ENCODE data around the gene PNMA8C. TPM values are rescaled to one million over a fixed set of nuclear protein-coding genes. Genes with fewer than 3 reads are reported as not detected.

The PNMA8C gene
- polyA plus RNA-seq, 2 of the 4 experiments (the other 2 are of a cell fraction), result 0.01 TPM; not detected in 1

- TF ChIP-seq EP300 (IDR thresholded peaks at IDR 0.05), result no peak
- no peak for TF ChIP-seq BHLHE40 (IDR thresholded peaks at IDR 0.05; ENCODE audit: low read depth, low read length)
- no peak for TF ChIP-seq HMGXB4 (CRISPR knock-in tag; IDR thresholded peaks at IDR 0.05; ENCODE audit: borderline replicate concordance)
- no peak for TF ChIP-seq PBX3 (IDR thresholded peaks at IDR 0.05)
- no peak for TF ChIP-seq ZFP36 (IDR thresholded peaks at IDR 0.05; ENCODE audit: borderline replicate concordance, partially characterized antibody)
- TF ChIP-seq TP53 (CRISPR knock-in tag; IDR thresholded peaks at IDR 0.05), result no peak
- no peak for TF ChIP-seq RFX5 (IDR thresholded peaks at IDR 0.05)
- no peak for TF ChIP-seq FOSL2 (IDR thresholded peaks at IDR 0.05)
- TF ChIP-seq FOSL2 (CRISPR knock-in tag; IDR thresholded peaks at IDR 0.05), result no peak
- Histone ChIP-seq H3K4me1 (no peaks in the 10 kb centered on the region), H3K9me3 (no peaks in the 10 kb centered on the region), H3K4me3 (no peak overlapping the region), H3K4me2 (no peak overlapping the region), H3K27ac (no peak overlapping the region)
- ChIA-PET CTCF (interaction anchor here (1.1 to 3.7 kb wide), 8 partner anchors 14 to 168 kb away, joined by 3 to 11 read pairs (median 4); no protein-coding TSS in a partner anchor), POLR2A (no interaction called here)
- 64% methylated on average over 7 of the region's 7 CpGs for WGBS (ENCODE audit: missing lambda C conversion rate)
- no peak for ATAC-seq
- no peak for DNase-seq (ENCODE audit: low read depth in 1 of 2, low spot score in 1 of 2)
- peak; percentile 13 for FAIRE-seq
Measured at GRCh38 chr19:46449228-46449627, 20.5 kb upstream of the PNMA8C start.

GRCh38 chr19:46448601-46449000 is 19.9 kb upstream of the PNMA8C start:
- H3K4me1 ChIP-seq, result no peaks in the 10 kb centered on the region; the same call in 2 of the 3 replicates
- ChIA-PET POLR2A (no interaction called here), CTCF (interaction anchor here (0.9 to 3.7 kb wide), 10 partner anchors 9 to 168 kb away, joined by 3 to 11 read pairs (median 4); no protein-coding TSS in a partner anchor)
- no peak overlapping the region for H3K27ac ChIP-seq
- FAIRE-seq (no peak), DNase-seq (ENCODE audit: low read depth in 1 of 2, low spot score in 1 of 2) (no peak), ATAC-seq (no peak)
- no peak overlapping the region for H3K4me2 ChIP-seq
- no peaks in the 10 kb centered on the region for H3K9me3 ChIP-seq
- no peak for TF ChIP-seq CHD2 (IDR thresholded peaks at IDR 0.05; ENCODE audit: low read length, partially characterized antibody)
- 88% methylated on average over 10 of the region's 10 CpGs for WGBS (ENCODE audit: missing lambda C conversion rate)
- H3K4me3 ChIP-seq, result no peak overlapping the region

- POLR2A ChIA-PET, result no interaction called here
- ATAC-seq (0 out of 6 replicates have a peak, but pooled peaks of 1 of the 2 experiments have one; percentile 28), DNase-seq (ENCODE audit: low read depth in 1 of 2, low spot score in 1 of 2) (no peak), FAIRE-seq (no peak)
- TF ChIP-seq PHF8 (IDR thresholded peaks at IDR 0.05; ENCODE audit: borderline replicate concordance, low read depth), result no peak
- TF ChIP-seq RNF2 (IDR thresholded peaks at IDR 0.05; ENCODE audit: borderline replicate concordance, low read depth), result no peak
- TF ChIP-seq NPAS2 (CRISPR knock-in tag; IDR thresholded peaks at IDR 0.05; ENCODE audit: borderline replicate concordance), result no peak
- TF ChIP-seq NR3C1 (IDR thresholded peaks at IDR 0.05), result no peak
- no peak for TF ChIP-seq MYC (IDR thresholded peaks at IDR 0.05; ENCODE audit: borderline replicate concordance, low read length)
- no peak for TF ChIP-seq EHF (CRISPR knock-in tag; IDR thresholded peaks at IDR 0.05)
- no peak for TF ChIP-seq JUNB (IDR thresholded peaks at IDR 0.05)
- TF ChIP-seq NFE2L2 (conservative IDR thresholded peaks at IDR 0.05; ENCODE audit: low read length), result no peak
- no peak for TF ChIP-seq FOXS1 (CRISPR knock-in tag; IDR thresholded peaks at IDR 0.05)
- TF ChIP-seq USF2 (IDR thresholded peaks at IDR 0.05), result no peak
- no peak for TF ChIP-seq CHD4 (IDR thresholded peaks at IDR 0.05; ENCODE audit: borderline replicate concordance)
- no peak for TF ChIP-seq HMGXB4 (CRISPR knock-in tag; IDR thresholded peaks at IDR 0.05; ENCODE audit: borderline replicate concordance)
- TF ChIP-seq HOXB5 (CRISPR knock-in tag; IDR thresholded peaks at IDR 0.05), result no peak
- TF ChIP-seq HDAC2 (IDR thresholded peaks at IDR 0.05), result no peak
- no peak for TF ChIP-seq FOSL2 (IDR thresholded peaks at IDR 0.05)
- TF ChIP-seq FOSL2 (CRISPR knock-in tag; IDR thresholded peaks at IDR 0.05), result no peak
- no peak overlapping the region for H3K4me2 ChIP-seq
- H3K9me3 ChIP-seq, result no peaks in the 10 kb centered on the region
- 81% methylated on average over 5 of the region's 5 CpGs for WGBS (ENCODE audit: missing lambda C conversion rate)
- peaks cover 7% of the 10 kb centered on the region for H3K4me1 ChIP-seq
- CTCF ChIA-PET, result interaction anchor here (0.9 to 3.7 kb wide), 10 partner anchors 9 to 371 kb away, joined by 3 to 11 read pairs (median 4); no protein-coding TSS in a partner anchor
- H3K4me3 ChIP-seq, result no peak overlapping the region
- H3K27ac ChIP-seq, result 0 out of 6 replicates have a peak overlapping the region, but pooled peaks of 1 of the 2 experiments have one; percentile 17
Measured at GRCh38 chr19:46447824-46448223, 19.1 kb upstream of the PNMA8C start.
